AG09319 (cell line): ENCODE data around the gene SLC51B.

Source experiments
- DNase-seq: peaks from one replicate; pipeline ENCODE4 v3.0.0-alpha.2; 2010; ENCODE audit warnings: low read depth; ENCODE audit errors: extremely low read depth
- CTCF ChIP-seq: IDR thresholded peaks from 2 replicates; pipeline ENCODE4 v1.5.1; 2011; ENCODE audit warnings: low read depth, mild to moderate bottlenecking, inconsistent platforms, low read length, moderate library complexity

SLC51B gene

GRCh38 chr15:65033659-65034269 is 11.4 kb upstream of the SLC51B start:
- DNase-seq, result no peak
- peak; percentile 78 for TF ChIP-seq CTCF

DNA sequence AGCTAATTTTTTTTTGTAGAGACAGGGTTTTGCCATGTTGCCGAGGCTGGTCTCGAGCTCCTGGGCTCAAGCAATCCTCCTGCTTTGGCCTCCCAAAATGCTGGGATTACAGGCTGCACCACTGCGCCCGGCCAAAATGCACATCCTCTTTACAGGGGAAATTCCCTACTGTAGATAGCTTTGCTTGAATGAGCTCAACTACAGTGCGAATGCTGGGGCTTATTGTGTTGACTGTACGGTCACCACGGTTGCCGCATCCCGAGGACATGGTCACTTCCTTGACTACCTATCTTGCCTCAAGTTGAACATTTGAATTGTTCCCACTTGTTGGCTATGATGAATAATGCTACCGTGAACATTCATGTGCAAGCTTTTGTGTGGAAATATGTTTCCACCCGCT is 10.5 kb upstream of the SLC51B start:
- no peak for DNase-seq
- no peak for TF ChIP-seq CTCF

DNA sequence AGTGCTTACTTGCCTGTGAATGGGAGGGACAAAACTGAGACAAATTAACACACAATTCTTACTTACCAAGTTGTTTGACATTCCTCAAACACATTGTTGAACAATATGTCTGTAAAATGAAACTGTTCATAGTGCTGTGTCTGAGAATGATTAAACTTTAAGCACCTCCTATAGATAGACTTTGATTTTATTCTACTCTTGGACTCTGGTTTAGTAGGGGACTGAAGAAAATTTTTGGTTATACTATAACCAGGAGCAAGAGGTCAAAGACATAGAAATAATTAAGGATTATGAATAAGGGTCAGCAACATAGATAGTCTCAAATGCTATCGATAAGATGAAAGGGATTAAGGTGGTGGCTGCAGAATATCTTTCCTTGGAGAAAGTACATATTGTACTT is 7.9 kb upstream of the SLC51B start:
- no peak for DNase-seq
- TF ChIP-seq CTCF, result no peak

DNA sequence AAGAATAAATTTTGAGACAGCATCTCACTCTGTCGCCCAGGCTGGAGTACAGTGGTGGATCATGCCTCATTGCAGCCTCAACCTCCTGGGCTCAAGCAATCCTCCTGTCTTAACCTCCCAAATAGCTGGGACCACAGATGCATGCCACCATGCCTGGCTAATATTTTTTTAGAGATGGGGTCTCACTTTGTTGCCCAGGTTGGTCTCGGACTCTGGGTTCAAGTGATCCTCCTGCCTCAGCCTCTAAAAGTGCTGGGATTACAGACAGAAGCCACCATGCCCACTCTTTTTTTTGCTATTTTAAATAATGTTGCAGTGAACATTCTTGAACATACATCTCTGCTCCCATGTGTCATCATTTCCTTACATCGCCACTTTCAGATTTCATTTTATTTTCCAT is 6.8 kb upstream of the SLC51B start:
- no peak for DNase-seq
- no peak for TF ChIP-seq CTCF

DNA sequence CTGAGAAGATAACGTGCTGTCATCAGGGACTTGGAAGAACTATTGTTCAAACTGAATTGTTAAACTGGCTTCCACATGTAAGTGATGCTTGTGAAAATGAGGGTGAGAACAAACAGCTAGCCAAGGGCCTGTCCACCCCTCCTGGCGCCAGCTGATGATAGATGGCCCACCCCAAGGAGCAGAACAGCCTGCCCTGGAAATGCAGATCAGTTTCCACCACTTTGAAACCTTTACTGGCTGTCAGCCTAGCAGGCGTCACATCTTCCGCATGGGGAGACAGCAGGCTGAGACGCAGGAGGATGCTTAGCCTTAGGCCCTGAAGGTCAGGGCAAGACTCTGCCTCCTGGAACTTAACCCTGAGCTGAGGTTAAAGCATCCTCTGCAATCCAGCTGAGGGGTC is 6.4 kb upstream of the SLC51B start:
- no peak for DNase-seq
- TF ChIP-seq CTCF, result no peak

DNA sequence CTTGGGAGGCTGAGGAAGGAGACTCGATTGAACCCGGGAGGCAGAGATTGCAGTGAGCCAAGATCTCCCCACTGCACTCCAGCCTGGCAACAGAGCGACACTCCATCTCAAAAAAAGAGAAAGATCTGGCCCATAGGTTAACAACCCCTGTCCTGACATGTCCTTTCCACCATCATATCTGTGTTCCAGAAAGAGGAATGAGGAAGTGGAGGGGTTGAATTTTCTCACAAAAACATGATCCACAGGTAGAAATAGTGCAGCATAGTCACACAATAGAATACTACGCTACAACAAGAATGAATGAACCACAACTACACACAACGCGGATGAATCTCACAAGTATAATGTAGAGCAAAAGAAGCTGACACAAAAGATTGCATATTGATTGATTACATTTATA is 4.7 kb upstream of the SLC51B start:
- DNase-seq, result no peak
- TF ChIP-seq CTCF, result no peak

GRCh38 chr15:65041787-65042186 is 3.4 kb upstream of the SLC51B start:
- DNase-seq, result no peak
- TF ChIP-seq CTCF, result no peak
